GM10847 (cell line): ENCODE measurements around the gene FAM149A.

ENCODE experiments used
- POLR2A ChIP-seq: IDR thresholded peaks from 2 replicates; pipeline ENCODE4 v1.6.1; 2011; ENCODE audit not compliant: insufficient read length; ENCODE audit errors: extremely low read depth

Gene FAM149A

GRCh38 chr4:186168750-186169149 is 64.2 kb downstream of the FAM149A start:
- TF ChIP-seq POLR2A = no peak

GRCh38 chr4:186169333-186169944 is 64.9 kb downstream of the FAM149A start:
- TF ChIP-seq POLR2A = no peak

- TF ChIP-seq POLR2A = no peak
Measured at GRCh38 chr4:186169945-186170802, 65.7 kb downstream of the FAM149A start.

- no peak for TF ChIP-seq POLR2A
Measured at GRCh38 chr4:186170966-186171365, 66.5 kb downstream of the FAM149A start.

- TF ChIP-seq POLR2A = no peak
Measured at GRCh38 chr4:186172546-186172945, 68.0 kb downstream of the FAM149A start.

- TF ChIP-seq POLR2A = no peak
Measured at GRCh38 chr4:186188107-186188506, 83.6 kb downstream of the FAM149A start.

- TF ChIP-seq POLR2A = no peak
Measured at GRCh38 chr4:186189656-186190055, 85.2 kb downstream of the FAM149A start.

- TF ChIP-seq POLR2A = no peak
Measured at GRCh38 chr4:186190581-186191199, 86.2 kb downstream of the FAM149A start.

- peak; percentile 77 for TF ChIP-seq POLR2A
Measured at GRCh38 chr4:186191200-186192065, 86.9 kb downstream of the FAM149A start, which contains the start of gene CYP4V2. CYP4V2 (plus strand) TSS chr4:186191567; CDS start chr4:186191824, 257 bp downstream.

- TF ChIP-seq POLR2A = no peak
Measured at GRCh38 chr4:186192066-186192612, 87.6 kb downstream of the FAM149A start.

- TF ChIP-seq POLR2A = no peak
Measured at GRCh38 chr4:186193851-186194250, 89.3 kb downstream of the FAM149A start.

GRCh38 chr4:186196063-186196462 is 91.6 kb downstream of the FAM149A start:
- TF ChIP-seq POLR2A = no peak

- TF ChIP-seq POLR2A = no peak
Measured at GRCh38 chr4:186200516-186200915, 96.0 kb downstream of the FAM149A start.

GRCh38 chr4:186201010-186201409 is 96.5 kb downstream of the FAM149A start:
- no peak for TF ChIP-seq POLR2A
